IPS DF 4.7 (cell line): ENCODE results near the gene KRT20.
"Not testable (repeated sequence)": the region's sequence is repeated elsewhere in the genome, so short reads cannot be mapped to it uniquely, and the experiment has no call there.

Source experiments
- DNase-seq: peaks from one replicate; pipeline ENCODE4 v3.0.0-alpha.2; 2013; ENCODE audit warnings: low spot score; ENCODE audit errors: extremely low read depth

KRT20 gene

DNA sequence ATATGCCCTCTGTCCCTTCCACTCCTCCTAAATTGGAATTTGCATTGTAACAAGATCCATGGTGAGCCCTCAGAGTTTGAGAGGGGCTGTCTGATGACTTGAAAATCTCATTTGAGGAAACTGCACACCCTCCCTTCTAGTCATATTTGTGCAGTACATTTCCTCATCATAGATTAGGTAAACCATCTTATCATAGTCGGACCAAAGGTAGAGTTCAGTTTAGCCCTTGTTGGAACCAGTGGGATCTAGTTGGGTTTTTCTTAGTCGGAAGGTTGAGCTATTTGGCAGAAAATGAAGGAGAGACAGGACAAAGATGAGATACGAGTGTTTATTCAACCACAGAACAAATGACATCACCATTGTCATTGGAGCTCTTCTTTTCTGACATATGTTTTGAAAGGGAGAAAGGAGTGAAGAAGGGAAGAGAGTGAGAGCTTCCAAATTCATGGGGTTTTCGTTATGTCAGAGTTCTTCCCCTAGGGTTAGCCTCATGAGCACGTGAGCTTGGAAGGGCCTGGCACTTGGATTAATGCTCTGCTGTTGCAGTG lies 15.8 kb upstream of the KRT20 start:
- no peak for DNase-seq

DNA sequence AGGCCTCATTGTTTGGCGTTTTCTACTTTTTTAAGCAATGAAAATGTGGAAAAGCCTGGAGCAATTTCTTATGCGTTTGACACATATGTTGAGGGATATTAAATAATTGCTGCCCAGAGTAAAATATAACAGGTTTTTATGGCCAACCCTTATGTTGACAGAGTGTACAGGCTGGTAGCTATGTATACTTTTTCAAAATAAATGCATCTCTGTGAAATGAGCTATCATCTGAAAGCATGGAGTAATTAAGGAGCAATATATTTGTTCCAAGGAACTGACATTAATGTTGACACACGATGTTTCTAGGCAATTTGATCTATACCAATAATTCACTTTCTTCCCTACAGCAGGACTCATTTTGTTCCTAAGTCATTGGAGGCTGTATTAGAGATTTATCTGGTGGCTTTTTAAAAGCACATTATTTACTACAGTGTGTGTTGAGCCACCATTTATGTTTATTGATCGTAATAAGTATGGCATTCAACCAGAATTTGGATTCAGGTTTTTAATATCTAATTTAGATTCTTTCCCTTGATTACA lies 11.9 kb upstream of the KRT20 start:
- DNase-seq = no peak

DNA sequence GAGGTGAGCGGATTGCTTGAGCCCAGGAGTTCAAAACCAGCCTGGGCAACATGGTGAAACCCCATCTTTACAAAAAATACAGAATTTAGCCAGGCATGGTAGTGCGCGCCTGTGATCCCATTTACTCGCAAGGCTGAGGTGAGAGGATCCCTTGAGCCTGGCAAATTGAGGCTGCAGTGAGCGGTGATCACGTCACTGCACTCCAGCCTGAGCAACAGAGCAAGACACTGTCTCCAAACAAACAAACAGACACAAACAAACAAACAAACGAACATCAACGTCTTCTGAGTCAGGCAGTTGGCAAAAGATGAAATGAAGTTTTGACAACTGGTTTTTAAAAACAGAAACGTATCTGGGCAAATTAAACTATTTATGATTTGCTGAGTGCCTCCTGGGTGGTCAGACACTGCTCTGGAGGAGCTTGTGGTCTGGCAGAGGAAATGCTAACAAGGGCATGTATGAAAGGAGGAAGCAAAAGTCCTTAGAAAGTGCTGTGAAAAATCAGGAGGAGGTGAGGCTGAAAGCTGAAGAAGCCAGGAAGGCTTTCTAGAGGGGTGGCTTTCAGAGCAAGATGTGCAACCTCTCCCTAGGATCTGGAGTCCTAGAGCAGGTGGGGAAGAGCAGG lies 10.2 kb upstream of the KRT20 start:
- DNase-seq = no peak

DNA sequence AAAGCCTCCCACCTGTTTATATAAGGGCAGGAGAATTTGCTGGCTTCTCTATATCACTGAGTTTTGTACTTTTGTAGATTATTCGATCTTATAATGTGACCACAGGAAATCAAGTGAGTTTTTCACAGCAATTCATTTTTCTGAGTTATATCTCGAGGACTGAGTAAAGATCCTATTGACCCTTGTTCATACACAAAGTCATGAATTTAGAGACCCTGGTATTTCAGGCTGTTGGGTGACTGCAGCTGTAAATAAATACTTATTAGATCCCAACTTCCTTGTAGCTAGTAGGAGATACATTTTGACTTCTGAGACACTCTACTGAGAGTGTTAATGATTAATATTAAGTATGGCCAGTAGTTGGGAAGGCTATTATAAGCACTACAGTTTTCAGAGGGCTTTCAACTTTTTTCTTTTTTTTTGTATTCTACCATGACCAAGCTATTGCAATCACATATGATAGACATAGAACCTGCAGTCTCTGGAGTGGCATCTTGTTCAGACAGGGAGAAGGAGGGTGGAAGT lies 3.2 kb upstream of the KRT20 start:
- DNase-seq = no peak

DNA sequence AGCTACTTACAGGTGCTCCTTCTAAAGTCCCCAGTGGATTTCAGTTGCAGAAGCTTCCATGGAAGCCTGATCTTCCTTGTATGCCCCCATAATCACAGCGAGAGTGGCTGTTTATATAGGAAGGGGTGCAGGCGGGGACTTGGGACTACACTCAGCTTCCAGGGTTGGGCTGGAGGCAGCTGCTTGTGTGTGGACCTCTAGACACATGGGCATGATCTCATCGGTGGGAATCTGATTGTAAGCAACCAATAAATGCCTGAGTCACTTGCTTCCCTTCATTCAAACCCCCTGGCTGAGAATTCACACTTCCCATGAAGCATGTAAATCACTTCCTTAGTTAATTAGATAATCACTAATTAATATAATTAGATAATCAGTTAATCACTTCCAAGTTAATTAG lies 1.0 kb upstream of the KRT20 start:
- DNase-seq = no peak

DNA sequence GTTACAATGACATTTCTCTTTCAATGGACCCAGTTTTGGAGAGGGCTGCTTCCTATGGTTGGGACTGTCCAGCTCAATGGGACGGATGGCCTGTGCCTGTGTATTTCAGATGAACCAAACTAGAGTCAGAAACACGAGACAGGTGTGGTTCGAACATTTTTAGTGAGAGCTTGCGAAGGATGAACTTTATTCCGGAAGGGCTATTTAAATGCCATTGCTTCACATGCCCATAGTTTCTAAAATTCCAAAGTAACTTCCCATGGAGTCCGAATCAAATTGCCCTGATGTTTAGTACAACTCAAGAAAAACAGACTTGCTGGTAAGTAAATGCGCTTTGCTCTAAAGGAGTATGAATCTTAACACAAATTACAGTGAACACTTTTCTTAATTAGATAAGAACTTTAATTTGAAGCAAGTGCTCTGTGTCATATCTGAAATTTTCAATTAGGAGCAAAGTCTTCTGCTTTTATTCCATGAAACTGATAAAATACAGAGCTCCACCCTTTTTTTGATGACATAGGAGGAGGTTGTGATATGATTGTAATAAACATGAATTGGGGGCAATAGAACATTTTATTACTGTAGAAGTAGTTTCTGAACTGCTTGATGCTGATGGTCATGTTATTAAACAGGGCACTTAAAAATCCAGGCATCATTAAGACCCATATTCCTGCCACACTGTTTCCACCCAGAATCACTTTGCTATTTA lies 1.3 kb downstream of the KRT20 start:
- no peak for DNase-seq

DNA sequence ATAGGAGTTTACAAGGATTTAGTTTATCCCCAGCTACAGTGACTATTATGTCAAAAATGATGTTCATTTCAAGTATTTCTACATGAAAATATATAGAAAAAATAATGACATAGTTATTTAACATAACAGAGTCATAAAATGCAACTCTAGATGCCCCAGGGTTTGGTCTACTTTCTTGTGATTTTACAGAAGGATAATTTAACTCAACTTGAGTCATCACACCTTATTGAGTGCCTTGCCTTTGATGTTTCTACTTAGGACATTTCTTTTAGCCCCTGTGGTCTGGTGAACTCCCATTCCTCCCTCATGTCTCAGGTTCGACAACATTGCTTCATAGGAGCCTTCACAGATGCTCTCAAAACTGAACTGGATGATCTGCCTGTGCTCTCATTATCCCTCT lies 2.0 kb downstream of the KRT20 start:
- DNase-seq = no peak

GRCh38 chr17:40879026-40879425 lies 6.0 kb downstream of the KRT20 start:
- no peak for DNase-seq

- no peak for DNase-seq
These were observed 7.0 kb downstream of the KRT20 start for GRCh38 chr17:40878044-40878443.

GRCh38 chr17:40873801-40874200 lies 11.2 kb downstream of the KRT20 start:
- no peak for DNase-seq

DNA sequence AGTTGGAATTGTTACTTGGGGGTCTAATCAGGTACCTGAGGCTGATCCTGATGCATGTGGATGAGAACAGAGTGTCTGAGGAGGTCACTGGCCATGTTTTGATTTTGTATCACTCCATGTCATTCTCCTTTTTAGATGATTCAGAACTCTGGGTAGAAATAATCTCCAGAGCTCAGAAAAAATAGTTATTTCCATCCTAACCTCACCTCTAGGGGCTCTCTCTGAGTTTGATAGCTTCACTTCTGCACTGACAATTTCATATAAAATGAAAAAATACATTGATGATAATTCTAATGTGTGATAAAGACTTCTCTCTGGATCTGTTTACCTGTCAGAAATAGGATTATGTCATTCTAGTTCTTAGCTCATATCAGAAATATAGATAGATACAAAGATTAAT lies 11.8 kb downstream of the KRT20 start:
- DNase-seq = no peak

DNA sequence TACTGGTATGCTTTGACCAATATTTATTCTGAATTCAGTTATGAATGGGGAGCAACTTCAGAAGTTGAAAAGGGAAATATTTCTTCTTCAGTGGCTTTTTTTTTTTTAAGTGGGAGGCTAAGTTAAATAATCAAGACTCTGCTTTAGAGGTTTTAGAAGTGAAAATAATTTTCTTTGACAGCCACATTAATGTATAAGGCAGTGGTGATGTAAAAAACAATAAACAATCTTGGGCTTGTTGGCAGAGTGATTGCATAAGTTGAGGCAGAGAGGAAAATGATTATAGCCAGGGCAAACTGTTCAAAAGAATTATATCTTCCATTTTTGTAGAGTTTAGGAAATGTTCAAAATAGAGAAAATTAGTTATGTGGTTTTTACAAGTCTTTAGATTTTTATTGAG lies 12.6 kb downstream of the KRT20 start:
- DNase-seq = no peak

DNA sequence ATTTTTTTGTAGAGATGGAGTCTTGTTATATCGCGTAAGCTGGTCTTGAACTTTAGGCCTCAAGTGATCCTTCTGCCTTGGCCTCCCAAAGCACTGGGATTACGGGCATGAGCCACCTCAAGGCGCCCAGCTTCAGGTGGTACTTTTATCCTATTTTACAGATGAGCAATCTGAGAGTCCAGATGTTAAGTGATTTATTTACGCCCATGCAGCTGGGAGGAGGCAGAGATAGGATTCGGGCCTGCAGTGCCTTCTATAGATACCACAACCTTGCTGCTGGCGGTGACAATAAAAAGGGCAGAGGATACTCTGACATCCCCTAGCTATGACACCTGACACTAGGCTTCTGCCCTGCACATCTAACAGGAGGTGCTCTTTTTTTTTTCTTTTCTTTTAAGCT lies 13.7 kb downstream of the KRT20 start:
- no peak for DNase-seq

- DNase-seq = no peak
These were observed 14.9 kb downstream of the KRT20 start for GRCh38 chr17:40870136-40870535.

GRCh38 chr17:40866838-40867237 lies 18.2 kb downstream of the KRT20 start, which contains the start of gene KRT12:
Gene KRT12, minus strand, starts transcription at chr17:40867223. Its CDS starts 37 bp downstream, at chr17:40867186.
- no peak for DNase-seq

- DNase-seq = no peak
These were observed 20.2 kb downstream of the KRT20 start for GRCh38 chr17:40864661-40865390.

GRCh38 chr17:40862985-40863733 lies 21.9 kb downstream of the KRT20 start:
- peak; percentile 62 for DNase-seq

GRCh38 chr17:40859536-40859935 lies 25.5 kb downstream of the KRT20 start:
- no peak for DNase-seq

DNA sequence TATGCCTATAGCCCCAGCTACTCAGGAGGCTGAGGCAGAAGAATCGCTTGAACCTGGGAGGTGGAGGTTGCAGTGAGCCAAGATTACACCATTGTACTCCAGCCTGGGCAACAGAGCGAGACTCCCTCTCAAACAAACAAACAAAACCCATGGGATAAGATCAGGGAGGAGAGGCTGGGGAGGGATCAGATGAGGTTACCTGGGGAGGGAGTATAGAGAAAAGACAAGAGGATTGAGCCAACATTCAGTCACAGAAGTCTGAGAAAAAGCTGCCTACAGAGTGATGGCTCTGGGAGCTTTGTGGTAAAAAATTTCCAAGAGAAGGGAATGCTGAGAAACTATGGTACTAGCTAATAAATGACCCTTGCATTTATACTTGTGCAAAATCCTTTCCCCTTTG lies 26.4 kb downstream of the KRT20 start:
- DNase-seq = not testable (repeated sequence)

DNA sequence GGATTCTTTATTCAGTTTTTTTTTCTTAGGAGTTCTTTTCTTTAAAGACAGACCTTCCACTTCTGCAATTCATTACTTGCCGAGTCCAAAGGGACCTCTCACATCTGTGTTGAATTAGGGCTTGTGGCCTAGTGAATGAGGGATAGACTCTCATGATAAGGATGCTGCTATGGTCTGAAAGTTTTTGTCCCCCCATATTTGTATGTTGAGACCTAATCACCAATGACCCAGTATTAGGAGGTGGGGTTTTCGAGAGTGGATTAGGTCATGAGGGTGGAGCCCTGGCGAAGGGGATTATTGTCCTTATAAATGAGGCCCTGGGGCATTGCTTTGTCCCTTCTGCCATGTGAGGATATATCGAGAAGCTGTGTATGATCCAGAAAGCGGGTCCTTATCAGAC lies 27.5 kb downstream of the KRT20 start:
- DNase-seq = no peak
